Measurements from ENCODE around the gene TRAPPC4. TPM values are rescaled to one million over a fixed set of nuclear protein-coding genes. Genes with fewer than 3 reads are reported as not detected.
"Not testable (repeated sequence)": the region's sequence is repeated elsewhere in the genome, so short reads cannot be mapped to it uniquely, and the experiment has no call there.

Gene TRAPPC4
- total and polyA plus RNA-seq, 2 donors, result 60.4 to 75.9 TPM

GRCh38 chr11:119017377-119017776 is 1.2 kb upstream of the TRAPPC4 start:
- H3K4me1 ChIP-seq (ENCODE audit: control insufficient read depth in 2 of 2, insufficient read depth in 2 of 2, low read length in 2 of 2), result peaks cover 18 to 29% of the 10 kb centered on the region in 2 donors
- peaks cover 41 to 55% of the 10 kb centered on the region in 2 donors for H3K36me3 ChIP-seq (ENCODE audit: control insufficient read depth in 2 of 2, insufficient read depth in 2 of 2, low read length in 1 of 2)
- not testable (repeated sequence) for H3K9me3 ChIP-seq (ENCODE audit: control insufficient read depth in 2 of 2, insufficient read depth in 1 of 2, low read length in 1 of 2); H3K27me3 ChIP-seq (ENCODE audit: control insufficient read depth in 2 of 2, insufficient read depth in 1 of 2, low read length in 1 of 2); DNase-seq (ENCODE audit: low read depth in 6 of 9, low spot score in 9 of 9)
- H3K4me3 ChIP-seq (ENCODE audit: low read length in 2 of 2), result peak overlapping the region; percentile 64 to 100
- WGBS, result 4% methylated on average over 10 of the region's 10 CpGs
- H3K27ac ChIP-seq (ENCODE audit: low read depth in 1 of 2, low read length in 1 of 2), result peak overlapping the region; percentile 52 to 99

- Histone ChIP-seq H3K36me3 (ENCODE audit: control insufficient read depth in 2 of 2, insufficient read depth in 2 of 2, low read length in 1 of 2) (peaks cover 41 to 57% of the 10 kb centered on the region in 2 donors), H3K4me1 (ENCODE audit: control insufficient read depth in 2 of 2, insufficient read depth in 2 of 2, low read length in 2 of 2) (peaks cover 18 to 29% of the 10 kb centered on the region in 2 donors), H3K4me3 (ENCODE audit: low read length in 2 of 2) (peak overlapping the region; percentile 64 to 100), H3K9me3 (ENCODE audit: control insufficient read depth in 2 of 2, insufficient read depth in 1 of 2, low read length in 1 of 2) (peaks cover 0 to 6% of the 10 kb centered on the region in 2 donors), H3K27ac (ENCODE audit: low read depth in 1 of 2, low read length in 1 of 2) (no peak overlapping the region), H3K27me3 (ENCODE audit: control insufficient read depth in 2 of 2, insufficient read depth in 1 of 2, low read length in 1 of 2) (no peaks in the 10 kb centered on the region)
- 78% methylated on average over 2 of the region's 2 CpGs for WGBS
- no peak for DNase-seq (ENCODE audit: low read depth in 6 of 9, low spot score in 9 of 9)
Measured at GRCh38 chr11:119019996-119020395, 1.4 kb downstream of the TRAPPC4 start.

- no peak overlapping the region for H3K27ac ChIP-seq (ENCODE audit: low read depth in 1 of 2, low read length in 1 of 2)
- 98% methylated on average over 5 of the region's 5 CpGs for WGBS
Measured at GRCh38 chr11:119021631-119022030, 3.1 kb downstream of the TRAPPC4 start.

DNA sequence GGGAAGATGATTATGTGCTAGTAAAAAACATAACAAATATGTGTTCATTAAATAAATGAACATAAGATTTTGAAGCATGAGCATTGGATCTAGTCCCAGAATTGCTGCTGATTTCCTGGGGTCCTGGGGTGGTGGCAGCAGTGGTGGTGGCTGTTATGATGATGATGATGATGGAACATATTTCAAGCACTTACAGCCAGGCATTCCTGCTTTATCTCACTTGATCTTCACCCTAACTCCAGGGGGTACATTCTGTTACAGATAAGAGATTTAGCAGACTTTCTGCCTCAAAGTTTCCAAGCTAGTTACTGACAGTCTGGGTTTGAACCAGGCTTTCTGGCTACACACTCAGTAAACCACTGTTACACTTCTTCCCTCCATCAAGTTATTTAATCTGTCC is 5.2 kb downstream of the TRAPPC4 start:
- H3K27ac ChIP-seq (ENCODE audit: low read depth in 1 of 2, low read length in 1 of 2), result no peak overlapping the region
- DNase-seq (ENCODE audit: low read depth in 6 of 9, low spot score in 9 of 9), result no peak

More at GRCh38 chr11:119021631-119022030, 3.1 kb downstream of the TRAPPC4 start:
- Histone ChIP-seq H3K4me3 (ENCODE audit: low read length in 2 of 2) (no peak overlapping the region), H3K27me3 (ENCODE audit: control insufficient read depth in 2 of 2, insufficient read depth in 1 of 2, low read length in 1 of 2) (no peaks in the 10 kb centered on the region), H3K36me3 (ENCODE audit: control insufficient read depth in 2 of 2, insufficient read depth in 2 of 2, low read length in 1 of 2) (peaks cover 41 to 52% of the 10 kb centered on the region in 2 donors), H3K4me1 (ENCODE audit: control insufficient read depth in 2 of 2, insufficient read depth in 2 of 2, low read length in 2 of 2) (peaks cover 14 to 23% of the 10 kb centered on the region in 2 donors), H3K9me3 (ENCODE audit: control insufficient read depth in 2 of 2, insufficient read depth in 1 of 2, low read length in 1 of 2) (peaks cover 0 to 6% of the 10 kb centered on the region in 2 donors)
- DNase-seq (ENCODE audit: low read depth in 6 of 9, low spot score in 9 of 9), result no peak

DNA sequence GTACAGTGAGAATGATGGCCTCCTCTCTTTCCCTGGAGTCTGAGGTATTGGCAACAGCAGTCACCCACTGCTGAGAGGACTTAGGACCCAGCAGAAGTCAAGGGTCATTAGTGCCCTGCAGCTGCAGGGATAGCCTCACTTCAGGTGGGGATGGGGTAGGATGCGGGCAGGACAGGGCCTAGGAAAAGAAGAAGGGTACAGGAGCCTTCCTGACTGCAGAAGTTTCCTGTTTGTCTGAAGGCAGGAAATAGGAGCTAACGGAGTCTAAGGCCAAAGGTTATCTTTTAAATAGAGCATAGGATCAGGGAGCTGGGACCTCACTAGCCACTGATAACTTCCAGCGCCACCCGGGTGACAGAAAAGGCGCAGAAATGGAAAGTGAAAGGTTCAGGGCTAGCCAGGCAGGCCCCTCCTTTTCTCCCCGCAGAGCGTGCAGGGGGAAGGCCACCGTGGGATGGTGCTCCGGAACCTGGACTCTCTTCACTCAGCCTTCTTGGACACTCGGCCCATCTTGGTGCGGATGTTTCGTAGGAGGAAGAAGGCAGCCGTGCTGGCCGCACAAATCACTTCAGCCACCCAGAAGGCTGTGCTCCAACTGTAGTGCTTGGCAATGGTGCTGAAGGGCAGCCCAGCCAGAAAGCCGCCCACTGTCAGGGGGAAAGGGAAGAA is 6.0 kb downstream of the TRAPPC4 start:
- Histone ChIP-seq H3K4me3 (ENCODE audit: low read length in 2 of 2) (no peak overlapping the region), H3K9me3 (ENCODE audit: control insufficient read depth in 2 of 2, insufficient read depth in 1 of 2, low read length in 1 of 2) (no peaks in the 10 kb centered on the region)
- 95% methylated on average over 15 of the region's 15 CpGs for WGBS

More for the DNA sequence above, 5.2 kb downstream of the TRAPPC4 start:
- peaks cover 41 to 62% of the 10 kb centered on the region in 2 donors for H3K36me3 ChIP-seq (ENCODE audit: control insufficient read depth in 2 of 2, insufficient read depth in 2 of 2, low read length in 1 of 2)
- H3K4me3 ChIP-seq (ENCODE audit: low read length in 2 of 2), result no peak overlapping the region
- H3K4me1 ChIP-seq (ENCODE audit: control insufficient read depth in 2 of 2, insufficient read depth in 2 of 2, low read length in 2 of 2), result peaks cover 8 to 18% of the 10 kb centered on the region in 2 donors
- H3K27me3 ChIP-seq (ENCODE audit: control insufficient read depth in 2 of 2, insufficient read depth in 1 of 2, low read length in 1 of 2), result no peaks in the 10 kb centered on the region
- no peaks in the 10 kb centered on the region for H3K9me3 ChIP-seq (ENCODE audit: control insufficient read depth in 2 of 2, insufficient read depth in 1 of 2, low read length in 1 of 2)

GRCh38 chr11:119025099-119025473 is 6.5 kb downstream of the TRAPPC4 start:
- Histone ChIP-seq H3K4me3 (ENCODE audit: low read length in 2 of 2) (no peak overlapping the region), H3K27me3 (ENCODE audit: control insufficient read depth in 2 of 2, insufficient read depth in 1 of 2, low read length in 1 of 2) (no peaks in the 10 kb centered on the region), H3K4me1 (ENCODE audit: control insufficient read depth in 2 of 2, insufficient read depth in 2 of 2, low read length in 2 of 2) (peaks cover 7 to 20% of the 10 kb centered on the region in 2 donors), H3K27ac (ENCODE audit: low read depth in 1 of 2, low read length in 1 of 2) (no peak overlapping the region), H3K9me3 (ENCODE audit: control insufficient read depth in 2 of 2, insufficient read depth in 1 of 2, low read length in 1 of 2) (no peaks in the 10 kb centered on the region), H3K36me3 (ENCODE audit: control insufficient read depth in 2 of 2, insufficient read depth in 2 of 2, low read length in 1 of 2) (peaks cover 41 to 65% of the 10 kb centered on the region in 2 donors)
- 92% methylated on average over 5 of the region's 5 CpGs for WGBS
- no peak for DNase-seq (ENCODE audit: low read depth in 6 of 9, low spot score in 9 of 9)

More for the DNA sequence above, 6.0 kb downstream of the TRAPPC4 start:
- H3K27ac ChIP-seq (ENCODE audit: low read depth in 1 of 2, low read length in 1 of 2), result no peak overlapping the region
- peaks cover 9 to 20% of the 10 kb centered on the region in 2 donors for H3K4me1 ChIP-seq (ENCODE audit: control insufficient read depth in 2 of 2, insufficient read depth in 2 of 2, low read length in 2 of 2)
- H3K36me3 ChIP-seq (ENCODE audit: control insufficient read depth in 2 of 2, insufficient read depth in 2 of 2, low read length in 1 of 2), result peaks cover 41 to 65% of the 10 kb centered on the region in 2 donors
- no peaks in the 10 kb centered on the region for H3K27me3 ChIP-seq (ENCODE audit: control insufficient read depth in 2 of 2, insufficient read depth in 1 of 2, low read length in 1 of 2)
- DNase-seq (ENCODE audit: low read depth in 6 of 9, low spot score in 9 of 9), result no peak

- Histone ChIP-seq H3K27ac (ENCODE audit: low read depth in 1 of 2, low read length in 1 of 2) (no peak overlapping the region), H3K4me1 (ENCODE audit: control insufficient read depth in 2 of 2, insufficient read depth in 2 of 2, low read length in 2 of 2) (peaks cover 3 to 17% of the 10 kb centered on the region in 2 donors), H3K4me3 (ENCODE audit: low read length in 2 of 2) (no peak overlapping the region), H3K9me3 (ENCODE audit: control insufficient read depth in 2 of 2, insufficient read depth in 1 of 2, low read length in 1 of 2) (no peaks in the 10 kb centered on the region), H3K36me3 (ENCODE audit: control insufficient read depth in 2 of 2, insufficient read depth in 2 of 2, low read length in 1 of 2) (peaks cover 41 to 65% of the 10 kb centered on the region in 2 donors), H3K27me3 (ENCODE audit: control insufficient read depth in 2 of 2, insufficient read depth in 1 of 2, low read length in 1 of 2) (no peaks in the 10 kb centered on the region)
- DNase-seq (ENCODE audit: low read depth in 6 of 9, low spot score in 9 of 9), result no peak
- 96% methylated on average over 5 of the region's 5 CpGs for WGBS
Measured at GRCh38 chr11:119025541-119025940, 7.0 kb downstream of the TRAPPC4 start.

DNA sequence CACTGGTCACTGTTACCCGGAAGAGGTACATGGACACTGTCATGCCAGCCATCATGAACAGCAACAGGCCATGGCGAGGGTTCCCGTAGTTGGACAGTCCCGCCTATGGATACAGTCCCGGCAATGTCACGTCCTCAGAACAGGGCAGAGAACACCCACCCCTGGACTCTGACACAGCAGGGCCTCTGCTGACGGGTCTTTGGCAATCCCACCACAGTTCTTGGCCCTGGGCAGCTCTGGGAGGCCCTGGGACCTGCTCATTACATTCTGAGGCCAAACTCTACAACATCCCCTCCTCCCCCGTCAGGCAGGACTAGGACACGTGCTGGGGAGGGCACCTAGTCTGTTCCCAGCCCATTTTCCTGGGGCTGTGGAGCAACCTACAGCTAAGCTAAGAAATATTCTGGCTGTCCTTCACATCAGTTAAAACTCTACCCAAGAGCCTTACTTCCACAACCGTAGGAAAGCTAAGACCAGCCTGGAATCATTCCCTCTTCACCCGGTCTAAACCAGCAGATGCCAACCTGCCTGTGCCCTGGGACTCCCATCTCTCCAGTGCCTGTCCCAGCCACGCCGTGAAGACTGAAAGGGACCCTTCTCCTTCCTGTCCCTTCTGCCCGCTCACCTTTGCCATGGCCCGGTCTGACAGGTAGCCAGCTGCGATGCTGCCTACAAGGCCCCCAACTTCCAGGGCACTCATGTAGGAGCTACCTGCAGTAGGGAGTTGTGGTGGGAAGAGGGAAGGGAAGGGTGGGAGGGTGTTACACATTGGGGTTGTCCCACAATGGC is 7.6 kb downstream of the TRAPPC4 start:
- Histone ChIP-seq H3K9me3 (ENCODE audit: control insufficient read depth in 2 of 2, insufficient read depth in 1 of 2, low read length in 1 of 2) (no peaks in the 10 kb centered on the region), H3K36me3 (ENCODE audit: control insufficient read depth in 2 of 2, insufficient read depth in 2 of 2, low read length in 1 of 2) (peaks cover 41 to 63% of the 10 kb centered on the region in 2 donors), H3K27ac (ENCODE audit: low read depth in 1 of 2, low read length in 1 of 2) (no peak overlapping the region), H3K27me3 (ENCODE audit: control insufficient read depth in 2 of 2, insufficient read depth in 1 of 2, low read length in 1 of 2) (no peaks in the 10 kb centered on the region), H3K4me1 (ENCODE audit: control insufficient read depth in 2 of 2, insufficient read depth in 2 of 2, low read length in 2 of 2) (peaks cover 3 to 19% of the 10 kb centered on the region in 2 donors), H3K4me3 (ENCODE audit: low read length in 2 of 2) (no peak overlapping the region)
- WGBS, result 96% methylated on average over 16 of the region's 16 CpGs
- no peak for DNase-seq (ENCODE audit: low read depth in 6 of 9, low spot score in 9 of 9)

GRCh38 chr11:119026970-119027369 is 8.4 kb downstream of the TRAPPC4 start:
- WGBS, result 99% methylated on average over 2 of the region's 2 CpGs
- peaks cover 3 to 19% of the 10 kb centered on the region in 2 donors for H3K4me1 ChIP-seq (ENCODE audit: control insufficient read depth in 2 of 2, insufficient read depth in 2 of 2, low read length in 2 of 2)
- DNase-seq (ENCODE audit: low read depth in 6 of 9, low spot score in 9 of 9), result no peak
- no peak overlapping the region for H3K4me3 ChIP-seq (ENCODE audit: low read length in 2 of 2)
- no peaks in the 10 kb centered on the region for H3K9me3 ChIP-seq (ENCODE audit: control insufficient read depth in 2 of 2, insufficient read depth in 1 of 2, low read length in 1 of 2)
- no peak overlapping the region for H3K27ac ChIP-seq (ENCODE audit: low read depth in 1 of 2, low read length in 1 of 2)
- H3K36me3 ChIP-seq (ENCODE audit: control insufficient read depth in 2 of 2, insufficient read depth in 2 of 2, low read length in 1 of 2), result peaks cover 34 to 55% of the 10 kb centered on the region in 2 donors
- no peaks in the 10 kb centered on the region for H3K27me3 ChIP-seq (ENCODE audit: control insufficient read depth in 2 of 2, insufficient read depth in 1 of 2, low read length in 1 of 2)
